Smooth muscle cell (in vitro differentiated cells): Measurements from ENCODE around the gene TNFRSF1A. TPM values are rescaled to one million over a fixed set of nuclear protein-coding genes. Genes with fewer than 3 reads are reported as not detected.

Source experiments
- DNase-seq: peaks from one replicate; lab custom pipeline; 2025; ENCODE audit not compliant: unreplicated experiment; lab: John Stamatoyannopoulos, UW
- H2AFZ ChIP-seq: fragments of 200-600 bp; sonication (generic); 2 replicates; pipeline ENCODE4 v1.6.0; 2016; ENCODE audit warnings: antibody characterized with exemption, low read depth, mild to moderate bottlenecking
- H3F3A ChIP-seq: fragments of 200-600 bp; sonication (generic); 2 replicates; pipeline ENCODE4 v1.6.0; 2017; ENCODE audit warnings: antibody characterized with exemption, low read depth
- H3K27ac ChIP-seq: fragments of 200-600 bp; sonication (generic); 2 replicates; pipeline ENCODE4 v1.5.1; 2016; ENCODE audit warnings: low read depth, mild to moderate bottlenecking
- H3K27me3 ChIP-seq: fragments of 200-600 bp; sonication (generic); 2 replicates; pipeline ENCODE4 v1.6.1; 2016; ENCODE audit warnings: low read depth, mild to moderate bottlenecking
- H3K36me3 ChIP-seq: fragments of 200-600 bp; sonication (generic); 2 replicates; pipeline ENCODE4 v1.5.1; 2016; ENCODE audit warnings: low read depth
- H3K4me1 ChIP-seq: fragments of 200-600 bp; sonication (generic); 2 replicates; pipeline ENCODE4 v1.5.1; 2016; ENCODE audit warnings: low read depth
- H3K4me2 ChIP-seq: fragments of 200-600 bp; sonication (generic); 2 replicates; pipeline ENCODE4 v1.6.0; 2016; ENCODE audit warnings: mild to moderate bottlenecking
- H3K4me3 ChIP-seq: fragments of 200-600 bp; sonication (generic); 2 replicates; pipeline ENCODE4 v1.5.1; 2016; ENCODE audit warnings: mild to moderate bottlenecking
- H3K79me2 ChIP-seq: fragments of 200-600 bp; sonication (generic); 2 replicates; pipeline ENCODE4 v1.6.0; 2016; ENCODE audit warnings: low read depth, mild to moderate bottlenecking
- H3K9ac ChIP-seq: fragments of 200-600 bp; sonication (generic); 2 replicates; pipeline ENCODE4 v1.6.0; 2016; ENCODE audit warnings: low read depth
- H3K9me3 ChIP-seq: fragments of 200-600 bp; sonication (generic); replicated peaks from 2 replicates; pipeline ENCODE4 v1.5.1; 2016; ENCODE audit warnings: low read depth
- H4K20me1 ChIP-seq: fragments of 200-600 bp; sonication (generic); 2 replicates; pipeline ENCODE4 v1.6.0; 2016; ENCODE audit warnings: low read depth
- CTCF ChIP-seq: fragments of 200-600 bp; sonication (generic); IDR thresholded peaks from 2 replicates; pipeline ENCODE4 v1.5.1; 2017; ENCODE audit warnings: borderline replicate concordance, mild to moderate bottlenecking, antibody characterized with exemption; ENCODE audit not compliant: insufficient read depth, poor library complexity, severe bottlenecking
- WGBS: methylation state at CpG from one replicate; pipeline ENCODE4 v1.1.7; 2016; ENCODE audit warnings: low lambda C conversion rate; 5-methylcytosine and 5-hydroxymethylcytosine counted together
- polyA plus RNA-seq: library from polyadenylated mRNA; unstranded; fragments of >200 nt; fragmentation: Nextera tagmentation; extraction: Ambion mirVana; gene quantifications from 2 replicates; pipeline ENCODE4 v1.2.1, GENCODE V29; 2016
- total RNA-seq: library from RNA; depleted of rRNA; stranded (reverse); fragments of >200 nt; gene quantifications from 2 replicates; pipeline ENCODE4 v1.2.3, GENCODE V29; 2014

TNFRSF1A gene
- total and polyA plus RNA-seq, 2 experiments from 2014 or later = 110 to 144 TPM

- 95% methylated on average over 11 of the region's 11 CpGs for WGBS
Observed at GRCh38 chr12:6306599-6307220, 35.2 kb downstream of the TNFRSF1A start.

GRCh38 chr12:6306151-6306550 lies 35.7 kb downstream of the TNFRSF1A start:
- no peaks in the 10 kb centered on the region for H3K9me3 ChIP-seq
- H4K20me1 ChIP-seq = no peaks in the 10 kb centered on the region
- no peak overlapping the region for H3K27ac ChIP-seq
- no peaks in the 10 kb centered on the region for H3F3A ChIP-seq
- no peak overlapping the region for H3K4me3 ChIP-seq
- H3K9ac ChIP-seq = no peak overlapping the region
- no peaks in the 10 kb centered on the region for H3K79me2 ChIP-seq
- no peaks in the 10 kb centered on the region for H3K36me3 ChIP-seq
- DNase-seq = no peak
- WGBS = 55% methylated on average over 6 of the region's 6 CpGs
- no peak overlapping the region for H3K4me2 ChIP-seq
- peaks cover 11% of the 10 kb centered on the region for H3K27me3 ChIP-seq
- no peak overlapping the region for H2AFZ ChIP-seq
- H3K4me1 ChIP-seq = no peaks in the 10 kb centered on the region
- no peak for TF ChIP-seq CTCF

More at GRCh38 chr12:6306599-6307220, 35.2 kb downstream of the TNFRSF1A start:
- H3F3A ChIP-seq = no peaks in the 10 kb centered on the region
- no peak overlapping the region for H3K9ac ChIP-seq
- H3K27me3 ChIP-seq = peaks cover 12% of the 10 kb centered on the region
- no peak overlapping the region for H3K4me3 ChIP-seq
- no peaks in the 10 kb centered on the region for H3K79me2 ChIP-seq
- H4K20me1 ChIP-seq = no peaks in the 10 kb centered on the region
- TF ChIP-seq CTCF = no peak
- no peak overlapping the region for H3K4me2 ChIP-seq
- H3K36me3 ChIP-seq = no peaks in the 10 kb centered on the region
- no peaks in the 10 kb centered on the region for H3K4me1 ChIP-seq
- no peaks in the 10 kb centered on the region for H3K9me3 ChIP-seq
- H2AFZ ChIP-seq = no peak overlapping the region
- H3K27ac ChIP-seq = no peak overlapping the region
- no peak for DNase-seq

GRCh38 chr12:6303071-6303470 lies 38.8 kb downstream of the TNFRSF1A start:
- H3K9ac ChIP-seq = no peak overlapping the region
- H4K20me1 ChIP-seq = no peaks in the 10 kb centered on the region
- TF ChIP-seq CTCF = no peak
- H3K9me3 ChIP-seq = no peaks in the 10 kb centered on the region
- H3K4me3 ChIP-seq = no peak overlapping the region
- WGBS = 91% methylated on average over 5 of the region's 5 CpGs
- H2AFZ ChIP-seq = no peak overlapping the region
- H3K4me1 ChIP-seq = no peaks in the 10 kb centered on the region
- DNase-seq = no peak
- no peaks in the 10 kb centered on the region for H3K36me3 ChIP-seq
- no peak overlapping the region for H3K4me2 ChIP-seq
- H3K79me2 ChIP-seq = no peaks in the 10 kb centered on the region
- no peaks in the 10 kb centered on the region for H3F3A ChIP-seq
- no peaks in the 10 kb centered on the region for H3K27me3 ChIP-seq
- no peak overlapping the region for H3K27ac ChIP-seq

- Histone ChIP-seq H3K4me3 (no peak overlapping the region), H3K9me3 (no peaks in the 10 kb centered on the region), H3K9ac (no peak overlapping the region), H3K4me2 (no peak overlapping the region), H3K36me3 (no peaks in the 10 kb centered on the region), H3K79me2 (no peaks in the 10 kb centered on the region), H4K20me1 (no peaks in the 10 kb centered on the region), H2AFZ (no peak overlapping the region), H3K27me3 (no peaks in the 10 kb centered on the region), H3K27ac (no peak overlapping the region), H3K4me1 (no peaks in the 10 kb centered on the region), H3F3A (no peaks in the 10 kb centered on the region)
- DNase-seq = no peak
- no peak for TF ChIP-seq CTCF
- WGBS = 94% methylated on average over 3 of the region's 3 CpGs
Observed at GRCh38 chr12:6302621-6303020, 39.3 kb downstream of the TNFRSF1A start.
